ENCODE results near the gene KRIT1.

GRCh38 chr7:92242972-92243371 lies 2.7 kb downstream of the KRIT1 start:
- TF ChIP-seq POLR2A (IDR thresholded peaks at IDR 0.05) (no peak), CTCF (IDR thresholded peaks at IDR 0.05) (no peak)

Data from prostate gland (tissue), 2 donors.